Measurements from ENCODE around the gene ELAVL3. TPM values are rescaled to one million over a fixed set of nuclear protein-coding genes. Genes with fewer than 3 reads are reported as not detected.
A peak's percentile ranks its signal among the peaks of the same experiment; 100 is the strongest.

ELAVL3 gene
- 0.43 and 2.4 TPM in 2 replicates for total RNA-seq (2014; rRNA removed; shearing (Covaris generic))

- peak; percentile 81 for DNase-seq (ENCODE audit: low spot score)
- in situ Hi-C loops (cut with HindIII; ENCODE audit: low sequenced_read_pairs): no loop called here
Observed at GRCh38 chr19:11480715-11481533, at the start of gene ELAVL3. ELAVL3 (minus strand) TSS chr19:11481046; CDS start chr19:11480608, 438 bp downstream.

- in situ Hi-C loops (cut with HindIII; ENCODE audit: low sequenced_read_pairs): no loop called here
Observed at GRCh38 chr19:11530432-11530831, 49.6 kb upstream of the ELAVL3 start.

GRCh38 chr19:11528551-11529341, 47.9 kb upstream of the ELAVL3 start, which contains the start of gene ECSIT:
ECSIT (minus strand) TSS chr19:11529134; CDS start chr19:11519170, 9,964 bp downstream.
- DNase-seq (ENCODE audit: low spot score): peak; percentile 99
- in situ Hi-C loops (cut with HindIII; ENCODE audit: low sequenced_read_pairs): no loop called here

More at GRCh38 chr19:11530432-11530831, 49.6 kb upstream of the ELAVL3 start:
- DNase-seq (ENCODE audit: low spot score): peak; percentile 98

GRCh38 chr19:11519138-11519537, 38.3 kb upstream of the ELAVL3 start:
- in situ Hi-C loops (cut with HindIII; ENCODE audit: low sequenced_read_pairs): no loop called here
- no peak for DNase-seq (ENCODE audit: low spot score)

GRCh38 chr19:11513946-11514345, 33.1 kb upstream of the ELAVL3 start:
- in situ Hi-C loops (cut with HindIII; ENCODE audit: low sequenced_read_pairs): no loop called here
- DNase-seq (ENCODE audit: low spot score): no peak

GRCh38 chr19:11510444-11510843, 29.6 kb upstream of the ELAVL3 start:
- DNase-seq (ENCODE audit: low spot score): no peak
- in situ Hi-C loops (cut with HindIII; ENCODE audit: low sequenced_read_pairs): no loop called here

GRCh38 chr19:11507370-11508078, 26.7 kb upstream of the ELAVL3 start:
- DNase-seq (ENCODE audit: low spot score): no peak
- in situ Hi-C loops (cut with HindIII; ENCODE audit: low sequenced_read_pairs): no loop called here

GRCh38 chr19:11506967-11507366, 26.1 kb upstream of the ELAVL3 start:
- in situ Hi-C loops (cut with HindIII; ENCODE audit: low sequenced_read_pairs): no loop called here
- DNase-seq (ENCODE audit: low spot score): no peak

GRCh38 chr19:11506101-11506555, 25.3 kb upstream of the ELAVL3 start:
- no peak for DNase-seq (ENCODE audit: low spot score)
- in situ Hi-C loops (cut with HindIII; ENCODE audit: low sequenced_read_pairs): no loop called here

GRCh38 chr19:11505504-11506100, 24.8 kb upstream of the ELAVL3 start, which contains the start of gene ZNF653:
ZNF653 (minus strand) TSS chr19:11505839; CDS start chr19:11505786, 53 bp downstream.
- peak; percentile 89 for DNase-seq (ENCODE audit: low spot score)
- in situ Hi-C loops (cut with HindIII; ENCODE audit: low sequenced_read_pairs): no loop called here

- in situ Hi-C loops (cut with HindIII; ENCODE audit: low sequenced_read_pairs): no loop called here
- DNase-seq (ENCODE audit: low spot score): peak; percentile 98
Observed at GRCh38 chr19:11505032-11505503, 24.2 kb upstream of the ELAVL3 start.

GRCh38 chr19:11504502-11505031, 23.7 kb upstream of the ELAVL3 start:
- DNase-seq (ENCODE audit: low spot score): no peak
- in situ Hi-C loops (cut with HindIII; ENCODE audit: low sequenced_read_pairs): no loop called here

- no peak for DNase-seq (ENCODE audit: low spot score)
Observed at GRCh38 chr19:11499890-11500420, 19.1 kb upstream of the ELAVL3 start.

GRCh38 chr19:11499220-11499726, 18.4 kb upstream of the ELAVL3 start:
- no peak for DNase-seq (ENCODE audit: low spot score)
- in situ Hi-C loops (cut with HindIII; ENCODE audit: low sequenced_read_pairs): no loop called here

More at GRCh38 chr19:11499890-11500420, 19.1 kb upstream of the ELAVL3 start:
- in situ Hi-C loops (cut with HindIII; ENCODE audit: low sequenced_read_pairs): no loop called here

GRCh38 chr19:11496391-11497163, 15.7 kb upstream of the ELAVL3 start:
- in situ Hi-C loops (cut with HindIII; ENCODE audit: low sequenced_read_pairs): no loop called here
- no peak for DNase-seq (ENCODE audit: low spot score)

- DNase-seq (ENCODE audit: low spot score): no peak
- in situ Hi-C loops (cut with HindIII; ENCODE audit: low sequenced_read_pairs): no loop called here
Observed at GRCh38 chr19:11495885-11496284, 15.0 kb upstream of the ELAVL3 start.

GRCh38 chr19:11495481-11495880, 14.6 kb upstream of the ELAVL3 start:
- DNase-seq (ENCODE audit: low spot score): peak; percentile 95

More at GRCh38 chr19:11495481-11495880, 14.6 kb upstream of the ELAVL3 start:
- in situ Hi-C loops (cut with HindIII; ENCODE audit: low sequenced_read_pairs): no loop called here
